ENCODE measurements around the gene ECEL1.
"Not testable (repeated sequence)": the region's sequence is repeated elsewhere in the genome, so short reads cannot be mapped to it uniquely, and the experiment has no call there.

ECEL1 gene

GRCh38 chr2:232438951-232439757, 48.5 kb downstream of the ECEL1 start:
- DNase-seq: no peak

GRCh38 chr2:232438091-232438490, 49.5 kb downstream of the ECEL1 start:
- DNase-seq: no peak

GRCh38 chr2:232437195-232437571, 50.5 kb downstream of the ECEL1 start:
- DNase-seq: no peak

GRCh38 chr2:232436381-232437194, 51.0 kb downstream of the ECEL1 start:
- no peak for DNase-seq

GRCh38 chr2:232435805-232436204, 51.8 kb downstream of the ECEL1 start:
- no peak for DNase-seq

GRCh38 chr2:232435375-232435648, 52.3 kb downstream of the ECEL1 start:
- no peak for DNase-seq

GRCh38 chr2:232434563-232435374, 52.9 kb downstream of the ECEL1 start:
- DNase-seq: no peak

- no peak for DNase-seq
Observed at GRCh38 chr2:232434091-232434490, 53.5 kb downstream of the ECEL1 start.

- not testable (repeated sequence) for DNase-seq
Observed at GRCh38 chr2:232433622-232434021, 54.0 kb downstream of the ECEL1 start.

GRCh38 chr2:232432598-232433184, 54.9 kb downstream of the ECEL1 start:
- DNase-seq: no peak

GRCh38 chr2:232431705-232432590, 55.7 kb downstream of the ECEL1 start:
- DNase-seq: no peak

All from NCI-H2171 (cell line).